ENCODE measurements around the gene ROR2. TPM values are rescaled to one million over a fixed set of nuclear protein-coding genes. Genes with fewer than 3 reads are reported as not detected.

ROR2 gene
- total and polyA plus RNA-seq, 4 donors: 0.13 to 0.84 (median 0.52) TPM

DNA sequence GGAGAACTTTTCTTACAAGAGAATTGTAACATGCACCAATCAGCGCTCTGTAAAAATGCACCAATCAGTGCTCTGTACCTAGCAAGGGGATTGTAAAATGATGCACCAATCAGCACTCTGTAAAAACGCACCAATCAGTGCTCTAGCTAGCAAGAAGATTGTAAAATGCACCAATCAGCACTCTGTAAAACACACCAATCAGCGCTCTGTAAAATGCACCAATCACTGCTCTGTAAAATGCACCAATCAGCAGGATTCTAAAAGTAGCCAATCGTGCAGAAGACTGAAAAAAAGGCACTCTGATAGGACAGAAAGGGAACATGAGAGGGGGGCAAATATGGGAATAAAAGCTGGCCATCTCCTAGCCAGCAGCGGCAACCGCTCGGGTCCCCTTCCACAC is 233.2 kb downstream of the ROR2 start:
- Histone ChIP-seq H3K27me3 (ENCODE audit: control insufficient read depth in 4 of 4, insufficient read depth in 4 of 4, low read length in 3 of 4) (peaks cover 0 to 3% (median 1%) of the 10 kb centered on the region in 4 donors), H3K9me3 (ENCODE audit: control insufficient read depth in 4 of 4, low read length in 3 of 4) (no peaks in the 10 kb centered on the region), H3K27ac (ENCODE audit: low read depth in 1 of 2, low read length in 2 of 2) (no peak overlapping the region), H3K4me1 (ENCODE audit: control insufficient read depth in 4 of 4, insufficient read depth in 4 of 4, low read length in 3 of 4) (no peaks in the 10 kb centered on the region), H3K36me3 (ENCODE audit: control insufficient read depth in 4 of 4, insufficient read depth in 3 of 4, low read depth in 1 of 4, low read length in 3 of 4) (no peaks in the 10 kb centered on the region), H3K4me3 (ENCODE audit: low read depth in 1 of 3, low read length in 3 of 3) (no peak overlapping the region), H3K9ac (ENCODE audit: low read depth in 1 of 2, low read length in 2 of 2) (no peak overlapping the region)
- DNase-seq (ENCODE audit: low spot score): no peak
- TF ChIP-seq SP1 (IDR thresholded peaks at IDR 0.05): no peak
- TF ChIP-seq TAF1 (conservative IDR thresholded peaks at IDR 0.05): no peak
- TF ChIP-seq GABPA (IDR thresholded peaks at IDR 0.05 in 1 of 2, conservative IDR thresholded peaks at IDR 0.05 in 1 of 2): no peak
- no peak for TF ChIP-seq NR2F2 (IDR thresholded peaks at IDR 0.05)
- TF ChIP-seq CTCF (IDR thresholded peaks at IDR 0.05; ENCODE audit: low read depth, low read length, missing input control): no peak
- 88% methylated on average over 7 of the region's 7 CpGs for WGBS

DNA sequence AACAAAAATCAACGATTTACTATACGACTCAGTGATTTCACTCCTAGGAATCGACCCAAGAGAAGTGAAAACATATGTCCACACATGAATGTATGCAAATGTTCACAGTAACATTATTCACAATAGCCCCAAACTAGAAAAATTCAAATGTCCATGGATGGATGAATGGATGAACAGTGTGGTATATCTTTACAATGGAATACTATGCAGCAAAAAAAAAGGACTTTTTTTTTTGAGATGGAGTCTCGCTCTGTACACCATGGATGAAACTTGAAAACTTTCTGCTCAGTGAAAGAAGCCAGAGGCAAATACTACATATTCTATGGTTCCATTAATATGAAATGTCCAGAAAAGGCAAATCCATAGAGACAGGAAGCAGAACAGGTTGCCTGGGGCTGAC is 233.8 kb downstream of the ROR2 start:
- Histone ChIP-seq H3K9me3 (ENCODE audit: control insufficient read depth in 4 of 4, low read length in 3 of 4) (no peaks in the 10 kb centered on the region), H3K4me3 (ENCODE audit: low read depth in 1 of 3, low read length in 3 of 3) (no peak overlapping the region), H3K27me3 (ENCODE audit: control insufficient read depth in 4 of 4, insufficient read depth in 4 of 4, low read length in 3 of 4) (peaks cover 0 to 3% (median 1%) of the 10 kb centered on the region in 4 donors), H3K36me3 (ENCODE audit: control insufficient read depth in 4 of 4, insufficient read depth in 3 of 4, low read depth in 1 of 4, low read length in 3 of 4) (no peaks in the 10 kb centered on the region), H3K4me1 (ENCODE audit: control insufficient read depth in 4 of 4, insufficient read depth in 4 of 4, low read length in 3 of 4) (no peaks in the 10 kb centered on the region), H3K27ac (ENCODE audit: low read depth in 1 of 2, low read length in 2 of 2) (no peak overlapping the region), H3K9ac (ENCODE audit: low read depth in 1 of 2, low read length in 2 of 2) (no peak overlapping the region)
- no peak for DNase-seq (ENCODE audit: low spot score)
- 93% methylated on average over 4 of the region's 4 CpGs for WGBS
- TF ChIP-seq HNF4G (IDR thresholded peaks at IDR 0.05) (no peak), FOXA2 (IDR thresholded peaks at IDR 0.05) (no peak), NR2F2 (IDR thresholded peaks at IDR 0.05) (no peak), CTCF (IDR thresholded peaks at IDR 0.05; ENCODE audit: low read depth, low read length, missing input control) (no peak), MAX (IDR thresholded peaks at IDR 0.05) (no peak), EGR1 (IDR thresholded peaks at IDR 0.05; ENCODE audit: low read depth in 2 of 2) (no peak), RXRA (IDR thresholded peaks at IDR 0.05) (no peak), FOXA1 (IDR thresholded peaks at IDR 0.05) (no peak), JUND (IDR thresholded peaks at IDR 0.05) (no peak), YY1 (IDR thresholded peaks at IDR 0.05) (no peak), TAF1 (conservative IDR thresholded peaks at IDR 0.05) (no peak), SP1 (IDR thresholded peaks at IDR 0.05) (no peak), GABPA (IDR thresholded peaks at IDR 0.05 in 1 of 2, conservative IDR thresholded peaks at IDR 0.05 in 1 of 2) (no peak), HNF4A (conservative IDR thresholded peaks at IDR 0.05) (no peak), RAD21 (IDR thresholded peaks at IDR 0.05) (no peak)
- TF ChIP-seq, protein P1, sequence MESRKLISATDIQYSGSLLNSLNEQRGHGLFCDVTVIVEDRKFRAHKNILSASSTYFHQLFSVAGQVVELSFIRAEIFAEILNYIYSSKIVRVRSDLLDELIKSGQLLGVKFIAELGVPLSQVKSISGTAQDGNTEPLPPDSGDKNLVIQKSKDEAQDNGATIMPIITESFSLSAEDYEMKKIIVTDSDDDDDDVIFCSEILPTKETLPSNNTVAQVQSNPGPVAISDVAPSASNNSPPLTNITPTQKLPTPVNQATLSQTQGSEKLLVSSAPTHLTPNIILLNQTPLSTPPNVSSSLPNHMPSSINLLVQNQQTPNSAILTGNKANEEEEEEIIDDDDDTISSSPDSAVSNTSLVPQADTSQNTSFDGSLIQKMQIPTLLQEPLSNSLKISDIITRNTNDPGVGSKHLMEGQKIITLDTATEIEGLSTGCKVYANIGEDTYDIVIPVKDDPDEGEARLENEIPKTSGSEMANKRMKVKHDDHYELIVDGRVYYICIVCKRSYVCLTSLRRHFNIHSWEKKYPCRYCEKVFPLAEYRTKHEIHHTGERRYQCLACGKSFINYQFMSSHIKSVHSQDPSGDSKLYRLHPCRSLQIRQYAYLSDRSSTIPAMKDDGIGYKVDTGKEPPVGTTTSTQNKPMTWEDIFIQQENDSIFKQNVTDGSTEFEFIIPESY (IDR thresholded peaks at IDR 0.05): no peak
- TF ChIP-seq, protein P2, sequence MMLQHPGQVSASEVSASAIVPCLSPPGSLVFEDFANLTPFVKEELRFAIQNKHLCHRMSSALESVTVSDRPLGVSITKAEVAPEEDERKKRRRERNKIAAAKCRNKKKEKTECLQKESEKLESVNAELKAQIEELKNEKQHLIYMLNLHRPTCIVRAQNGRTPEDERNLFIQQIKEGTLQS (IDR thresholded peaks at IDR 0.05): no peak
- TF ChIP-seq, protein P3, sequence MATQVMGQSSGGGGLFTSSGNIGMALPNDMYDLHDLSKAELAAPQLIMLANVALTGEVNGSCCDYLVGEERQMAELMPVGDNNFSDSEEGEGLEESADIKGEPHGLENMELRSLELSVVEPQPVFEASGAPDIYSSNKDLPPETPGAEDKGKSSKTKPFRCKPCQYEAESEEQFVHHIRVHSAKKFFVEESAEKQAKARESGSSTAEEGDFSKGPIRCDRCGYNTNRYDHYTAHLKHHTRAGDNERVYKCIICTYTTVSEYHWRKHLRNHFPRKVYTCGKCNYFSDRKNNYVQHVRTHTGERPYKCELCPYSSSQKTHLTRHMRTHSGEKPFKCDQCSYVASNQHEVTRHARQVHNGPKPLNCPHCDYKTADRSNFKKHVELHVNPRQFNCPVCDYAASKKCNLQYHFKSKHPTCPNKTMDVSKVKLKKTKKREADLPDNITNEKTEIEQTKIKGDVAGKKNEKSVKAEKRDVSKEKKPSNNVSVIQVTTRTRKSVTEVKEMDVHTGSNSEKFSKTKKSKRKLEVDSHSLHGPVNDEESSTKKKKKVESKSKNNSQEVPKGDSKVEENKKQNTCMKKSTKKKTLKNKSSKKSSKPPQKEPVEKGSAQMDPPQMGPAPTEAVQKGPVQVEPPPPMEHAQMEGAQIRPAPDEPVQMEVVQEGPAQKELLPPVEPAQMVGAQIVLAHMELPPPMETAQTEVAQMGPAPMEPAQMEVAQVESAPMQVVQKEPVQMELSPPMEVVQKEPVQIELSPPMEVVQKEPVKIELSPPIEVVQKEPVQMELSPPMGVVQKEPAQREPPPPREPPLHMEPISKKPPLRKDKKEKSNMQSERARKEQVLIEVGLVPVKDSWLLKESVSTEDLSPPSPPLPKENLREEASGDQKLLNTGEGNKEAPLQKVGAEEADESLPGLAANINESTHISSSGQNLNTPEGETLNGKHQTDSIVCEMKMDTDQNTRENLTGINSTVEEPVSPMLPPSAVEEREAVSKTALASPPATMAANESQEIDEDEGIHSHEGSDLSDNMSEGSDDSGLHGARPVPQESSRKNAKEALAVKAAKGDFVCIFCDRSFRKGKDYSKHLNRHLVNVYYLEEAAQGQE (IDR thresholded peaks at IDR 0.05): no peak

All from liver (tissue), 9 donors.